GM19463 (cell line): ENCODE measurements around the gene CRTC3.
"Not testable (repeated sequence)": the region's sequence is repeated elsewhere in the genome, so short reads cannot be mapped to it uniquely, and the experiment has no call there.

Experiments
- ATAC-seq: cut with Tn5 transposase; IDR thresholded peaks from one replicate; pipeline ENCODE4 v1.9.1; 2021; ENCODE audit warnings: mild to moderate bottlenecking, moderate library complexity; ENCODE audit not compliant: unreplicated experiment

Gene CRTC3

GRCh38 chr15:90667073-90667754, 137.5 kb downstream of the CRTC3 start:
- ATAC-seq = no peak

DNA sequence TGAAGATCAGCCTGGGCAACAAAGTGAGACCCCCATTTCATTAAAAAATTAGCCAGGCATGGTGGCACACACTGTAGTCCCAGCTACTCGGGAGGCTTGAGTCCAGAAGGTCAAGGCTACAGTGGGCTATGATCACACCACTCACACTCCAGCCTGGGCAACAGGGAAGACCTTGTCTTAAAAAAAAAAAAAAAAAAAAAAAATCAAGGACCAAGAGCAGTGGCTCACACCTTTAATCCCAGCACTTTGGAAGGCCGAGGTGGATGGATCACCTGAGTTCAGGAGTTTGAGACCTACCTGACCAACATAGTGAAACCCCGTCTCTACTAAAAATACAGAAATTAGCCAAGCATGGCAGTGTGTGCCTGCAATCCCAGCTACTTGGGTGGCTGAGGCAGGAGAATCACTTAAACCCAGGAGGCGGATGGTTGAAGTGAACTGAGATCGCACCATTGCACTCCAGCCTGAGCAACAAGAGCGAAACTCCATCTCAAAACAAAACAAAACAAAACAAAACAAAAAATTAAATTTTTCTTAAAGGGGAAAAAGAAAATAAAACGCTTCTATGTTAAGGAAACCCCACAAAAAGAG, 138.1 kb downstream of the CRTC3 start:
- ATAC-seq = not testable (repeated sequence)

- not testable (repeated sequence) for ATAC-seq
Observed at GRCh38 chr15:90670631-90671030, 140.9 kb downstream of the CRTC3 start.

DNA sequence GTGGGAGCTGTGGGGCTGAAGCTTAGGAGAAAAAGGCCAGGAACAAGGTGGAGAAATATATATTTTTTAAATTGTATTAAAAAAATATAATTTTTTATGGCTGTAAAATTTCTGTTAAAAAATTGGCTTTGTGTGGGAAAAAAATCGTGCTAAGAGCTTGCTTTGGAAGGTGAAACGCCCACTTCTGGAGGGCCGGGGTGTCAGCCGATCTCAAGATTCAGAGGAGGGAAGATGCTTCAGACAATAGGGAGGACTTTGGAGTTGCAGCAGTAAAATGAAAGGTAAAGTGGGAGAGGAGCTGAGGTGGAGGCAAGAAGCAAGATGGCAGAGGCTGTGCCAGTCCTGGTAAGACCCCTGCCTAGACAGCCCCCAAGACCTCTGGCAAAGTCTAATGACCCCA, 141.5 kb downstream of the CRTC3 start:
- ATAC-seq = no peak

DNA sequence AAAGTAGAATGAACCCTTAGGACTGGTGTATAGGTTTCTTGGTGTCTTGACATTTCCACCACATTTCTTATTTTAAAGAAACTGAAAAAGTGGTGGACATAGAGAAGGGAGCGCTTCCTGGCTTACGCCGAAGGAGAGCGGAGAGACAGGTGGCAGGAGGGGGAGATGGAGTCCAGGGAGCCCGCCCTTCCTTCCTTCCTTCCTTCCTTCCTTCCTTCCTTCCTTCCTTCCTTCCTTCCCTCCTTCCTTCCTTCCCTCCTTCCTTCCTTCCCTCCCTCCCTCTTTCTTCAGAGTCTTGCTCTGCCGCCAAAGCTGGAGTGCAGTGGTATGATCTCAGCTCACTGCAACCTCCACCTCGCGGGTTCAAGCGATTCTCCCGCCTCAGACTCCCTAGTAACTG, 143.6 kb downstream of the CRTC3 start:
- not testable (repeated sequence) for ATAC-seq

GRCh38 chr15:90674476-90674875, 144.8 kb downstream of the CRTC3 start:
- ATAC-seq = no peak

- ATAC-seq = no peak
Observed at GRCh38 chr15:90675464-90675863, 145.7 kb downstream of the CRTC3 start.

- no peak for ATAC-seq
Observed at GRCh38 chr15:90677807-90678790, 148.4 kb downstream of the CRTC3 start.

DNA sequence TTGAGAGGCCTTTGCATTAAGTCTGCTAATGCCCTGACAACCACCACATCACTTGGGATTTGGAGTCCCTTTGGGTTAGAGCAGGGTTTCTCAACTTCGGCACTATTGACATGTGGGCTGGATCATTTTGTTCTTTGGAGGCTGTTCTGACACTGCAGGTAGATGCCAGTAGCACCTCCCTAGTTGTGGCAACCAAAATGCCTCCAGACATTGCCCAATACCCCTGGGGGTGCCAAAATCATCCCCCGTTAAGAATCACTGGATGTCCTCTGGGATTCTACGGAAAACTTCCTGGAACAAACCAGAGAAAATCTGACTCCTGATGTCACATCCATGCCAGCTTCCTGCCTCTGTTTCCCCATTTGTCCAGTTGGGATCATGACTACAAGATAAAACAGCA, 150.2 kb downstream of the CRTC3 start:
- ATAC-seq = no peak

DNA sequence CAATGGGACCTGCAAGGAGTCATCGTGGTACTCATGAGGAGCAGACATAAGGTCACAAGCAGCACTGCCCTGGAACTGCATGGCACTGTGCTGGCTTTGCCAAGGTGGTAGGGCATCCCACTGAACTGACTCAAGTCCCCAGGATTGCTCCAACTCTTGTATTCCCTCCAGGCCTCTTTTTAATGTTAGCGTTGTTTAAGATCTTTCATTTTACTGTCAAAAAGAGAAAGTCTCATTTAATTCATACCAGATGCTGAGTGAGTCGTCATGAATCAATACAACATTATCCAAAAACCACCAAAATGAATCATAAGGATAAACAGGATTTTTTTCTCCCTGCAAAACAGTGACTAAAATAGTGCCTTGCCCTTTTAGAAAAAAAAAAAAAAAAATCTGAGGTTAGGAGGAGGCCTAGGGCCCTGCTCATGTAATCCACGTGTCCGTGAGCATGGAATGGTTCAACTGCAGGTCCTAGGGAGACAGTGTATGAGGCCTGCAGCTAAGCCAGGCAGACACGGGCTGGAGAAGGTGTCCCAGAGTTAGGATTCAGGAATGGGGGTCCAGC, 150.7 kb downstream of the CRTC3 start:
- ATAC-seq = no peak

DNA sequence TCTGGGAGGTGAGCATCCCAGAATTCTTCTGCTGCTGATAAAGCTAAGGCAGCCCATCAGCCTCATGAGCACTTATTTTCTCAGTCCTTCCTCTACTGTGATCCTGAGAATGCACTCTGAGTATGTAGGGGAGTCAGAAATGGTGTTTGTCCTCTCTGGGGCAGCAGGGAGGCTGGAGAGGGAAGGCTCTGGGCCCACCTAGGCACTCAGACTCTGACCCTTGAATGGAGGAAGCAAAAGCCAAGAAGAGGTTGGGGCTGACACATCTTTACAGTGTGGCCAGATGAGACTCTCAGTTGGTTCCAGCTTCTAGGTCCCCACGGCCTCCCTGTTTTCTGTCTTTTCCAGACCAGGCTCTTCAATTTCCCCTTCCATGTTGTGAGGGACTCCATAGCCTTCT, 151.3 kb downstream of the CRTC3 start:
- ATAC-seq = no peak

DNA sequence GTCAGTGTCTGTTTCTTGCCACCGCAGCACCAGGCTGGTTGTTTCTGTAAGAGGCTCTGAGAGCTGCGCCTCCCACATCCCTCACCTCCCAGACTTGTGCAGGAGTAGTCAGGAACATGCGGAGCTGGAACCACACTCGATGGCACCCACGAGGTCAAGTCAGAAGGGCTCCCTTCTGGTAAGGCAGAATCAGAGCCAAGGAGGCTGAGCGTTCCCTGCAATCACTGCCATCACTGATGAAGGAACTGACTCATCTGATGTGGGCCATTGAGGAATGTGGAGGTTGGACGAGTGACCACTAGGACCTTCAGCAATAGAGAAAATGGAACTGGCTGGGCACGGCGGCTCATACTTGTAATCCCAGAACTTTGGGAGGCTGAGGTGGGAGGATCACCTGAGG, 151.8 kb downstream of the CRTC3 start:
- no peak for ATAC-seq

DNA sequence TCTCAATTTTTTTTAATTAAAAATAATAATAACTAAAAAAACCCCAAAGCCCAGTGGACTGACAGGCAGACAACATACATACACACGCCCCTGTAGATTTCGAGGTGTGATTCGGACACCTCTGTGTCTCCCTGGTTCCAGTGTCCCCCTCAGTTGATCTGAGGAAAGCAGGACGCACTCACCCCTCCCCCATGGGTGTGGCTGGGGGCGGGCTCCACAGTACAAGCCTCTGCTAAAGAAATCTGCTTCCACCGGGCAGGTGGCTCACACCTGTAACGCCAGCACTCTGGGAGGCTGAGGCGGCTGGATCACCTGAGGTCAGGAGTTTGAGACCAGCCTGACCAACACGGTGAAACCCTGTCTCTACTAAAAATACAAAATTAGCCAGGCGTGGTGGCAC, 153.6 kb downstream of the CRTC3 start:
- ATAC-seq = no peak

- ATAC-seq = no peak
Observed at GRCh38 chr15:90683876-90684275, 154.2 kb downstream of the CRTC3 start.

DNA sequence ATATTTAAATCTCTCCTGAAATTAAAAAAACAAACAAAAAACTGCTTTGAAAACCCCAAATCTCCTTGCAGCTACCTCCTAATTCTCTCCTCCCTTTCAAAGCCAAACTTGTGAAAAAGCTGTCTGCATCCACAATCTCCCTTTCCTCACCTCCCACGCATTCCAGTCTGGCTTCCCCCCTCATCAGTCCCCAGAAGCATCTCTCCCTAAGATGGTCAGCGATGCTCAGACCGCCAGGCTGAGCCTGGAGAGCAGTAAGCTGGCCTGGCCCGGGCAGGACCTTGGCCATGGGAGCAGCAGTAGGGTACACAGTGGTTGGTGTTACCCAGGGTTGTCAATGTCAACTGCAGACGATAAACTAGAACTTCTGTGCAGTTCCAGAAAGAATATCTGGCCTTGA, 154.6 kb downstream of the CRTC3 start:
- no peak for ATAC-seq

GRCh38 chr15:90685591-90686434, 156.1 kb downstream of the CRTC3 start:
- no peak for ATAC-seq

GRCh38 chr15:90686435-90687218, 156.9 kb downstream of the CRTC3 start:
- ATAC-seq = peak; percentile 78

DNA sequence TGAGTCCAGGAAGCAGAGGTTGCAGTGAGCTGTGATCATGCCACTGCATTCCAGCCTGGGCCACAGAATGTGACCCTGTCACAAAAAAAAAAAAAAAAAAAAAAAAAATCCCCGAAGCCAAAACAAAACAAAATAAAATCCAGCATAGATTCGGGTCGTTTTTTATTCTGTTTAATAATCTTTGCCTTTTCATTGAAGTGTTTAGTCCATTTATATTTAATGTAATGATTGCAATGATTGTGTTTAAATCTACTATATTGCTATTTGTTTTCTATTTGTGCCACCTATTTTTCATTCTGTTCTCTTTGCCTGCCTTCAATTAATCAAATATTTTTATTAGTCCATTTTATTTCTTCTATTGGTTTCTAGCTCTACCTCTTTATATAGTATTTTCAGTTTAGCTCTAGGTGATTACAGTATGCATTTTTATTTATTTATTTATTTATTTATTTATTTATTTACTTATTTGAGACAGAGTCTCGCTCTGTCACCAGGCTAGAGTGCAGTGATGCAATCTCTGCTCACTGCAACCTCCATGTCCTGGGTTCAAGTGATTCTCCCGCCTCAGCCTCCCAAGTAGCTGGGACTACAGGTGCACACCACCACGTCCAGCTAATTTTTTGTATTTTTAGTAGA, 159.7 kb downstream of the CRTC3 start:
- ATAC-seq = not testable (repeated sequence)

DNA sequence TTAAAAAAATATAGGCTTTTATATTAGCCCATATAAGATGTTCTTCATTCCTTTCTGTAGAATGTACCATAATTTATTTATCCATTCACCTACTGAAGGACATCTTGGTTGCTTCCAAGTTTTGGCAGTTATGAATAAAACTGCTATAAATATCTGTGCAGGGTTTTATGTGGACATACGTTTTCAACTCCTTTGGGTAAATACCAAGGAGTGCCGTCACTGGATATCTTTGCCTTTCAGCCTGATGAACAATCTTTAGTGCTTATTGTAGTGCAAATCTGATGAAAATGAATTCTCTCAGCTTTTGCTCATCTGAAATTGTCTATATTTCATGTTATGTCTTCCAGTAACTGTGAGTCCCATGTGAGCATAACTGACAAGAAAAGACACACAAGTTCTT, 160.9 kb downstream of the CRTC3 start:
- ATAC-seq = no peak
